ENCODE data around the gene LRRTM2.
"Not testable (repeated sequence)": the region's sequence is repeated elsewhere in the genome, so short reads cannot be mapped to it uniquely, and the experiment has no call there.

Gene LRRTM2

GRCh38 chr5:138840103-138840502 is 35.0 kb downstream of the LRRTM2 start:
- peak; percentile 11 for DNase-seq (ENCODE audit: low spot score)

GRCh38 chr5:138837160-138837559 is 38.0 kb downstream of the LRRTM2 start:
- no peak for DNase-seq (ENCODE audit: low spot score)

- not testable (repeated sequence) for DNase-seq (ENCODE audit: low spot score)
Measured at GRCh38 chr5:138834853-138835252, 40.3 kb downstream of the LRRTM2 start.

GRCh38 chr5:138833726-138834480 is 41.2 kb downstream of the LRRTM2 start:
- no peak for DNase-seq (ENCODE audit: low spot score)

GRCh38 chr5:138833080-138833479 is 42.1 kb downstream of the LRRTM2 start:
- DNase-seq (ENCODE audit: low spot score) = no peak

GRCh38 chr5:138832218-138832617 is 42.9 kb downstream of the LRRTM2 start:
- no peak for DNase-seq (ENCODE audit: low spot score)

GRCh38 chr5:138831703-138832102 is 43.4 kb downstream of the LRRTM2 start:
- no peak for DNase-seq (ENCODE audit: low spot score)

- no peak for DNase-seq (ENCODE audit: low spot score)
Measured at GRCh38 chr5:138829341-138829740, 45.8 kb downstream of the LRRTM2 start.

GRCh38 chr5:138828556-138828955 is 46.6 kb downstream of the LRRTM2 start:
- no peak for DNase-seq (ENCODE audit: low spot score)

GRCh38 chr5:138824924-138825863 is 49.9 kb downstream of the LRRTM2 start:
- DNase-seq (ENCODE audit: low spot score) = peak; percentile 18

- no peak for DNase-seq (ENCODE audit: low spot score)
Measured at GRCh38 chr5:138824516-138824915, 50.6 kb downstream of the LRRTM2 start.

- no peak for DNase-seq (ENCODE audit: low spot score)
Measured at GRCh38 chr5:138820695-138821094, 54.4 kb downstream of the LRRTM2 start.

- DNase-seq (ENCODE audit: low spot score) = no peak
Measured at GRCh38 chr5:138819081-138819480, 56.1 kb downstream of the LRRTM2 start.

Measured in SK-N-DZ (cell line).